GM19023 (cell line): ENCODE data around the gene ATRN.
"Not testable (repeated sequence)": the region's sequence is repeated elsewhere in the genome, so short reads cannot be mapped to it uniquely, and the experiment has no call there.

Experiments used
- ATAC-seq: cut with Tn5 transposase; IDR thresholded peaks from one replicate; pipeline ENCODE4 v1.9.1; 2021; ENCODE audit warnings: mild to moderate bottlenecking, moderate library complexity; ENCODE audit not compliant: unreplicated experiment

Gene ATRN

DNA sequence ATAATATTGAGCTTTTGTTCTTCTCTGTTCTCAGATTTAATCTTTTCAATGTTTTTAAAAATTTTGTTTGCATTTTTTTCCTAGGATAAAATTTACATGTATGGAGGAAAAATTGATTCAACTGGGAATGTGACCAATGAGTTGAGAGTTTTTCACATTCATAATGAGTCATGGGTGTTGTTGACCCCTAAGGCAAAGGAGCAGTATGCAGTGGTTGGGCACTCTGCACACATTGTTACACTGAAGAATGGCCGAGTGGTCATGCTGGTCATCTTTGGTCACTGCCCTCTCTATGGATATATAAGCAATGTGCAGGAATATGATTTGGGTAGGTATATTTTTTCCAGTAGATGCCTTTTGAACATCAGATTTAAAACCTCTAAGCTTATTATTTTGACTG is 89.8 kb downstream of the ATRN start:
- ATAC-seq, result no peak

GRCh38 chr20:3563133-3563532 is 92.3 kb downstream of the ATRN start:
- ATAC-seq, result no peak

DNA sequence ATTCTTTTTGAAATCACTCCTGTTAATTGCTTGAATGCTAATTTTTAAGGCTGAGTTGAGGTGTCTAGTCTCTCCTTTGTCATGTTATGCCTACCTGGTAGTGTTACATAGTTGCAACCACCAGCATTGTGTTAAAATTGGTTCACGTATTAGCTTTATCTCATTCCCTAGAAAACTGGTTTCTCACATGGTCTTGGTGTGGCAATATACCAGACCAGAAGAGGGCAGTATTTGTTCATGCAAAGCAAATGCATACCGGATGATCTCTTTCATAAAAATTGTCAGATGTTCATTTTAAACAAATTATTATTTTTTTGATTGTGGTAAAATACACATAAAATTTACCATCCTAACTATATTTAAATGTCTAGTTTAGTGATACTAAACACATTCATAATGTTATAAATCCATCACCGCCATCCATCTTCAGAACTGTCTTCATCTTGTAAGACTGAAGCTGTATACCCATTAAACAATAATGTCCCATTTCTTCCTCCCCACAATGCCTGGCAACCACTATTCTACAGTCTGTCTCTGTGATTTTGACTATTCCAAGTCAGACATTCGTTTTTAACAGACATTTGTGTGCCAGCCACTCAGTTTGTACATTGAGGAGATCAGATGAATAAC is 92.8 kb downstream of the ATRN start:
- no peak for ATAC-seq

DNA sequence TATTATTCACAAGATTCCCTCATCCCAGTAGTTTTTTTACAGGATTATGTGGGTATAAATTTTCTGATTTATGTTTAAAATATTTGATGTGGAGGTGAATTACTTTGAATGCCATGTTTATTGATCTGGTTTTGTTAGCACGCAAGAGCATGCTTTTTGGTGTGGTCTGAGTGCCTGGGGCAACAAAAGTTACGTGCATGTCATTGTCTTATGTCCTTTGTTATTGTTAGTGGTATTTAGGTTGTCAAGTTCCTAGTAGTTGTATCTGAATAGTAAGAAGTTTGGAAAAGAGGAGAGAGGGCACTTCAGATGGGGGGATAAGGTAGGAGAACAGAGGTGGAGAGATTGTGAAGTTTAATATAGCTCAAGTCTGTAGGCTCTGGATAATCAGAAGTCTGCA is 95.0 kb downstream of the ATRN start:
- ATAC-seq, result no peak

DNA sequence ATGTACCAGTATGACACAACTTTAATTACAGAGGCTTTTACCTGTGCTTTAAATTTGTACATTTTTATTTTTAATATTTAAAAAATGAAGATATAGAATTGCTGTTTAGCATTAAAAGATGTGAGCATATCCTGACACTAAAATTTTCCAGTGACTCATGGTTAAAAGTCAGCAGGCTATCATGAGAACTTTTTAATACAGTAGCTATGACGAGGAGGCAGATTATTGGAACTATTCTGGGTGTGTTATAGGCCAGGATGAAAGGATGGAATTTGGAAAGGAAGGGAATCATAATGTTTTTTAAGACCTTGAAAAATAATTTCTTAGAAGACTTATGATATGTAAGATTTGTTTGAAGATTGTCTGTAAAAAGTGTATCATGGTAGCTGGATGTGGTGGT is 101.3 kb downstream of the ATRN start:
- ATAC-seq, result no peak

- no peak for ATAC-seq
Measured at GRCh38 chr20:3576363-3576762, 105.5 kb downstream of the ATRN start.

- no peak for ATAC-seq
Measured at GRCh38 chr20:3577366-3577765, 106.5 kb downstream of the ATRN start.

- ATAC-seq, result no peak
Measured at GRCh38 chr20:3580412-3580811, 109.6 kb downstream of the ATRN start.

DNA sequence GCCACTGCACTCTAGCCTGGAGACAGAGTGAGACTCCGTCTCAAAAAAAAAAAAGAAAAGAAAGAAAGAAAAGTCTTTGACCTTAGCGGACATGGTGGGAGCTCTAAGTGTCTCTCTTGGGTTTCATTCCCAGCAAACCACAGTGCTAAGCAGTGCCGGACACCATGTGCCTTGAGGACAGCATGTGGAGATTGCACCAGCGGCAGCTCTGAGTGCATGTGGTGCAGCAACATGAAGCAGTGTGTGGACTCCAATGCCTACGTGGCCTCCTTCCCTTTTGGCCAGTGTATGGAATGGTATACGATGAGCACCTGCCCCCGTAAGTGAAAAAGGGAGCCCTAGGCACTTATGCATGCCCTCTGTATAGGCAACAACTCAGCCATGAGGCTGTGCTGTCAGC is 112.9 kb downstream of the ATRN start:
- ATAC-seq, result no peak

DNA sequence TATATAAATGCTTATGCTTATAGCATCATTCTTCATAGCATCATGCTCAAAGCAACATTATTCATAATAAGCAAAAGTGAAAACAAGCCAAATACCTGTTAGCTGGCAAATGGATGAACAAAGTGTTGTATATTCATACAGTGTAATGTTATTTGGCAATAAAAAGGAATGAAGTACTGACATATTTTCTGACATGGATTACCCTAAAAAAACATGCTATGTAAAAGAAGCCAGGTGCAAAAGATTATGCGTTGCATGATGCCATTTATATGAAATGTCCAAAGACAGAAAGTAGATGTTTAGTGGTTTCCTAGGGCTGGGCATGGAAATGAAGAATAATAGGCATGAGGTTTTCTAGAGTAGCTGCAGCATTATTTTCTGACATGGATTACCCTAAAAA is 115.3 kb downstream of the ATRN start:
- ATAC-seq, result no peak

- no peak for ATAC-seq
Measured at GRCh38 chr20:3590164-3590563, 119.3 kb downstream of the ATRN start.

GRCh38 chr20:3592931-3593330 is 122.1 kb downstream of the ATRN start:
- ATAC-seq, result no peak

- ATAC-seq, result no peak
Measured at GRCh38 chr20:3595541-3595940, 124.7 kb downstream of the ATRN start.

GRCh38 chr20:3603108-3603507 is 132.3 kb downstream of the ATRN start:
- ATAC-seq, result no peak

- ATAC-seq, result not testable (repeated sequence)
Measured at GRCh38 chr20:3605386-3605886, 134.6 kb downstream of the ATRN start.

GRCh38 chr20:3606021-3606420 is 135.2 kb downstream of the ATRN start:
- no peak for ATAC-seq

GRCh38 chr20:3611901-3612300 is 141.1 kb downstream of the ATRN start:
- ATAC-seq, result no peak

DNA sequence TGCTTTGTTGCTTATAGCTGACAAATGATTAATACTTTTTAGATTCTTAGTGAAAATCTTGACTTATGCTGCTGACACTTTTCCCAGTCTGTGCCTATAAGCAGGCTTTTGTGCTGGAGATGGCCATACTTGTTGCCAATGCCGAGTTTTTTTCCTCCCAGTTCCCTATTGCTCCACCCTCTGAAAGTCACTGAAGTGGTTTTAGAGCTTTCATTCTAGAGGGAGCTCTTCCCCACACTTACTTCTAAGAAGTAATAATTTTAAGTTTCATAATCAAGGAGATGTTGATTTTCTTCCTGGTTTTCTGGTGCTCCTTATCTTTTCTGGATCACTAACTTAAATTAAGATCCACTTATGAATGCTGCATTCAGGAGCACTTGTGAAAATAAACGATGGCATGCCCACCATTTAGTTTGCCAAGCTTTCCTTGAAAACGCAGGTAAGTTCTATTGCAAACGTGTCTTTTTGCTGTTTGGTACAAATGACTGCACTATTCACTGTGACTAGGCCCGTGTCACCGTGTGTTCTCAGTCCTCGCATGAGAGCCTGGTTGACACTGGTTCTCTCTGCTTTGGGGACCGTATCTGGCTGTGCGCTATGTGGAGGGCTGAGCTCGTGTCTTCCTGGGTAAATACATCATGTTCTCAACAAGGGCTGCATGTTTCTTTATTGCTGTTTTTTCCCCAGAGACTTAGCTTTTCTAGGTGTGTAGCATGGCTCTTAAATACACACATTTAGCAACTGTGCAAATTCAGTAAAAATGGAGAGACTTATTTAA is 142.2 kb downstream of the ATRN start:
- ATAC-seq, result no peak

GRCh38 chr20:3613821-3614440 is 143.1 kb downstream of the ATRN start:
- no peak for ATAC-seq

DNA sequence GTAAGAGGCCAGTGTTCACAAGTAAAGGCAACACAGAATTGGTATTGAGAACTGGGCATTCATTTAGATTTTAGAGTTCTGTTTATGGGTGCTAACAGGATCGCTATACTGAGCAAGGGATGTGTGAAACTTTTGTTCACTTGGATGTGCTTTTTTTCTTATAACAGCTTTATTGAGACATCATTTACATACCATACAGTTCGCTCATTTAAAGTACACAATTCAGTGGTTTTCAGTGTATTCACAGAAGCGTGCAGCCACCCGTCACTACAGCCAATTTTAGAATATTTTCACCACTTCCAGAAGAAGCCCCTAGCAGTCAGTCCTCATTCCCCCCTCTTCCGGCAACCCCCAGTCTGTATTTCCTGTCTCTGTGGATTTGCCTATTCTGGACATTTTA is 143.6 kb downstream of the ATRN start:
- ATAC-seq, result no peak

- ATAC-seq, result not testable (repeated sequence)
Measured at GRCh38 chr20:3615171-3615840, 144.5 kb downstream of the ATRN start.
